GM18907 (cell line): ENCODE results near the gene NMNAT3.
"Not testable (repeated sequence)": the region's sequence is repeated elsewhere in the genome, so short reads cannot be mapped to it uniquely, and the experiment has no call there.

Source experiments
- ATAC-seq: cut with Tn5 transposase; IDR thresholded peaks from one replicate; pipeline ENCODE4 v1.9.1; 2021; ENCODE audit warnings: mild to moderate bottlenecking, moderate library complexity; ENCODE audit not compliant: unreplicated experiment

NMNAT3 gene

GRCh38 chr3:139586420-139587017 lies 91.3 kb downstream of the NMNAT3 start:
- peak; percentile 93 for ATAC-seq

GRCh38 chr3:139585820-139586219 lies 92.0 kb downstream of the NMNAT3 start:
- no peak for ATAC-seq

- not testable (repeated sequence) for ATAC-seq
Observed at GRCh38 chr3:139583651-139584050, 94.1 kb downstream of the NMNAT3 start.

- no peak for ATAC-seq
Observed at GRCh38 chr3:139578783-139579182, 99.0 kb downstream of the NMNAT3 start.

GRCh38 chr3:139577909-139578308 lies 99.9 kb downstream of the NMNAT3 start:
- ATAC-seq = no peak

GRCh38 chr3:139577346-139577745 lies 100.4 kb downstream of the NMNAT3 start:
- no peak for ATAC-seq

- no peak for ATAC-seq
Observed at GRCh38 chr3:139574026-139574947, 103.5 kb downstream of the NMNAT3 start.

GRCh38 chr3:139572847-139573672 lies 104.7 kb downstream of the NMNAT3 start:
- no peak for ATAC-seq

GRCh38 chr3:139571711-139572110 lies 106.1 kb downstream of the NMNAT3 start:
- ATAC-seq = no peak

- no peak for ATAC-seq
Observed at GRCh38 chr3:139564294-139564861, 113.4 kb downstream of the NMNAT3 start.

- no peak for ATAC-seq
Observed at GRCh38 chr3:139561959-139562676, 115.7 kb downstream of the NMNAT3 start.

GRCh38 chr3:139561255-139561817 lies 116.4 kb downstream of the NMNAT3 start:
- no peak for ATAC-seq

GRCh38 chr3:139560411-139560810 lies 117.4 kb downstream of the NMNAT3 start:
- no peak for ATAC-seq

GRCh38 chr3:139559541-139559940 lies 118.2 kb downstream of the NMNAT3 start:
- no peak for ATAC-seq

- ATAC-seq = no peak
Observed at GRCh38 chr3:139558351-139559266, 119.2 kb downstream of the NMNAT3 start.

GRCh38 chr3:139557041-139557440 lies 120.7 kb downstream of the NMNAT3 start:
- no peak for ATAC-seq

- no peak for ATAC-seq
Observed at GRCh38 chr3:139555249-139555648, 122.5 kb downstream of the NMNAT3 start.

- no peak for ATAC-seq
Observed at GRCh38 chr3:139554628-139555027, 123.1 kb downstream of the NMNAT3 start.
